Measurements from ENCODE around the gene PYGM. TPM values are rescaled to one million over a fixed set of nuclear protein-coding genes. Genes with fewer than 3 reads are reported as not detected.

PYGM gene
- total and polyA plus RNA-seq, 2 of the 13 experiments (the other 11 are each of a cell fraction or from before 2014, with no cell fraction given) = 0.11 to 0.12 TPM

- TF ChIP-seq, protein P1, sequence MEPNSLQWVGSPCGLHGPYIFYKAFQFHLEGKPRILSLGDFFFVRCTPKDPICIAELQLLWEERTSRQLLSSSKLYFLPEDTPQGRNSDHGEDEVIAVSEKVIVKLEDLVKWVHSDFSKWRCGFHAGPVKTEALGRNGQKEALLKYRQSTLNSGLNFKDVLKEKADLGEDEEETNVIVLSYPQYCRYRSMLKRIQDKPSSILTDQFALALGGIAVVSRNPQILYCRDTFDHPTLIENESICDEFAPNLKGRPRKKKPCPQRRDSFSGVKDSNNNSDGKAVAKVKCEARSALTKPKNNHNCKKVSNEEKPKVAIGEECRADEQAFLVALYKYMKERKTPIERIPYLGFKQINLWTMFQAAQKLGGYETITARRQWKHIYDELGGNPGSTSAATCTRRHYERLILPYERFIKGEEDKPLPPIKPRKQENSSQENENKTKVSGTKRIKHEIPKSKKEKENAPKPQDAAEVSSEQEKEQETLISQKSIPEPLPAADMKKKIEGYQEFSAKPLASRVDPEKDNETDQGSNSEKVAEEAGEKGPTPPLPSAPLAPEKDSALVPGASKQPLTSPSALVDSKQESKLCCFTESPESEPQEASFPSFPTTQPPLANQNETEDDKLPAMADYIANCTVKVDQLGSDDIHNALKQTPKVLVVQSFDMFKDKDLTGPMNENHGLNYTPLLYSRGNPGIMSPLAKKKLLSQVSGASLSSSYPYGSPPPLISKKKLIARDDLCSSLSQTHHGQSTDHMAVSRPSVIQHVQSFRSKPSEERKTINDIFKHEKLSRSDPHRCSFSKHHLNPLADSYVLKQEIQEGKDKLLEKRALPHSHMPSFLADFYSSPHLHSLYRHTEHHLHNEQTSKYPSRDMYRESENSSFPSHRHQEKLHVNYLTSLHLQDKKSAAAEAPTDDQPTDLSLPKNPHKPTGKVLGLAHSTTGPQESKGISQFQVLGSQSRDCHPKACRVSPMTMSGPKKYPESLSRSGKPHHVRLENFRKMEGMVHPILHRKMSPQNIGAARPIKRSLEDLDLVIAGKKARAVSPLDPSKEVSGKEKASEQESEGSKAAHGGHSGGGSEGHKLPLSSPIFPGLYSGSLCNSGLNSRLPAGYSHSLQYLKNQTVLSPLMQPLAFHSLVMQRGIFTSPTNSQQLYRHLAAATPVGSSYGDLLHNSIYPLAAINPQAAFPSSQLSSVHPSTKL (CRISPR knock-in tag; IDR thresholded peaks at IDR 0.05) = no peak
- TF ChIP-seq, protein P2, sequence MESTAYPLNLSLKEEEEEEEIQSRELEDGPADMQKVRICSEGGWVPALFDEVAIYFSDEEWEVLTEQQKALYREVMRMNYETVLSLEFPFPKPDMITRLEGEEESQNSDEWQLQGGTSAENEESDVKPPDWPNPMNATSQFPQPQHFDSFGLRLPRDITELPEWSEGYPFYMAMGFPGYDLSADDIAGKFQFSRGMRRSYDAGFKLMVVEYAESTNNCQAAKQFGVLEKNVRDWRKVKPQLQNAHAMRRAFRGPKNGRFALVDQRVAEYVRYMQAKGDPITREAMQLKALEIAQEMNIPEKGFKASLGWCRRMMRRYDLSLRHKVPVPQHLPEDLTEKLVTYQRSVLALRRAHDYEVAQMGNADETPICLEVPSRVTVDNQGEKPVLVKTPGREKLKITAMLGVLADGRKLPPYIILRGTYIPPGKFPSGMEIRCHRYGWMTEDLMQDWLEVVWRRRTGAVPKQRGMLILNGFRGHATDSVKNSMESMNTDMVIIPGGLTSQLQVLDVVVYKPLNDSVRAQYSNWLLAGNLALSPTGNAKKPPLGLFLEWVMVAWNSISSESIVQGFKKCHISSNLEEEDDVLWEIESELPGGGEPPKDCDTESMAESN (CRISPR knock-in tag; conservative IDR thresholded peaks at IDR 0.05) = 0 out of 2 replicates have a peak, but pooled peaks have one; percentile 30
- TF ChIP-seq KDM5A (IDR thresholded peaks at IDR 0.05; ENCODE audit: borderline replicate concordance, low read length) = peak; percentile 74; the same call in 1 of the 2 replicates
These were observed 17.9 kb upstream of the PYGM start (continued) for GRCh38 chr11:64777449-64778222.

DNA sequence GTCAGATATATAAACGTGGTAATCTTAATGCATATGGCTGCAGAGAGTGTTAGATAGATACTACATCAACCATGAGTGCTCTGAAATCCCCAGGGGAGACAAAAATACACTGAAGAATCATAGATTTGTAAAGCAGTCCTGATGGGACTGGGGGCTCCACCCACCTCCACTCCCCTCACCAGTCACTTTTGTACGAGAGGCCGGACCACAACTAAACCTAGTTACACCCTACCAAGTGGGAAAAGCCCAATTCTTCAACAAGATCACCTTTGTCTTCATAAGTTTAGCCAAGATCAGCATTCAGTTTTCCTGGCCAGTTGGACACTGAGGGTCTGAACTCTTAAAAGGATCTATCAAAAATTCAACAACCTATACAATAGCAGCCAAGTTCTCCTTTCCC lies 17.1 kb upstream of the PYGM start:
- POLR2A ChIA-PET = interaction anchor here (0.9 to 1.1 kb wide), 3 partner anchors 11 to 16 kb away, joined by 3 read pairs; no protein-coding TSS in a partner anchor

More for the DNA sequence above, 17.1 kb upstream of the PYGM start:
- H3K9me3 ChIP-seq (ENCODE audit: low read length) = no peaks in the 10 kb centered on the region
- FAIRE-seq (no peak), ATAC-seq (no peak), DNase-seq (ENCODE audit: low spot score) (no peak)
- no peaks in the 10 kb centered on the region; a peak in 1 of 5 replicates for H3K27me3 ChIP-seq (ENCODE audit: control insufficient read depth in 1 of 2, insufficient read depth in 2 of 2, low read length in 2 of 2)
- H4K20me1 ChIP-seq (ENCODE audit: insufficient read depth, low read length) = peaks cover 56% of the 10 kb centered on the region
- WGBS (ENCODE audit: low lambda C conversion rate) = 21% methylated on average over 3 of the region's 3 CpGs
- peak overlapping the region; percentile 95 for H3K4me2 ChIP-seq (ENCODE audit: low read depth, low read length)
- BruUV-seq (replicated peaks) = TSS peak; percentile 45
- intact Hi-C loops (cut with micrococcal nuclease; ENCODE audit: unreplicated experiment) = no loop called here
- H2AFZ ChIP-seq (ENCODE audit: low read length) = no peak overlapping the region
- CTCF ChIA-PET (ENCODE audit: low intra/inter-chr PET ratio, low total read pairs) = no interaction called here
- in situ Hi-C loops (cut with HindIII; ENCODE audit: extremely low pct_ligation_motif_present, low pct_unique_long_range_greater_than_20kb) = no loop called here
- peaks cover 54% of the 10 kb centered on the region for H3K79me2 ChIP-seq (ENCODE audit: insufficient read depth, low read length)
- peak overlapping the region; percentile 42 for H3K27ac ChIP-seq (ENCODE audit: extremely low read length, insufficient read depth, low read length)
- TF ChIP-seq EHMT2 (IDR thresholded peaks at IDR 0.05; ENCODE audit: borderline replicate concordance, low read depth, low read length) (no peak), ZNF331 (CRISPR knock-in tag; IDR thresholded peaks at IDR 0.05) (no peak), RFXANK (CRISPR knock-in tag; IDR thresholded peaks at IDR 0.05) (no peak), KDM5B (CRISPR knock-in tag; IDR thresholded peaks at IDR 0.05; ENCODE audit: borderline replicate concordance) (no peak)
- TF ChIP-seq, protein P3, sequence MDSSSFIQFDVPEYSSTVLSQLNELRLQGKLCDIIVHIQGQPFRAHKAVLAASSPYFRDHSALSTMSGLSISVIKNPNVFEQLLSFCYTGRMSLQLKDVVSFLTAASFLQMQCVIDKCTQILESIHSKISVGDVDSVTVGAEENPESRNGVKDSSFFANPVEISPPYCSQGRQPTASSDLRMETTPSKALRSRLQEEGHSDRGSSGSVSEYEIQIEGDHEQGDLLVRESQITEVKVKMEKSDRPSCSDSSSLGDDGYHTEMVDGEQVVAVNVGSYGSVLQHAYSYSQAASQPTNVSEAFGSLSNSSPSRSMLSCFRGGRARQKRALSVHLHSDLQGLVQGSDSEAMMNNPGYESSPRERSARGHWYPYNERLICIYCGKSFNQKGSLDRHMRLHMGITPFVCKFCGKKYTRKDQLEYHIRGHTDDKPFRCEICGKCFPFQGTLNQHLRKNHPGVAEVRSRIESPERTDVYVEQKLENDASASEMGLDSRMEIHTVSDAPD (CRISPR knock-in tag; IDR thresholded peaks at IDR 0.05) = no peak
- TF ChIP-seq, protein P4, sequence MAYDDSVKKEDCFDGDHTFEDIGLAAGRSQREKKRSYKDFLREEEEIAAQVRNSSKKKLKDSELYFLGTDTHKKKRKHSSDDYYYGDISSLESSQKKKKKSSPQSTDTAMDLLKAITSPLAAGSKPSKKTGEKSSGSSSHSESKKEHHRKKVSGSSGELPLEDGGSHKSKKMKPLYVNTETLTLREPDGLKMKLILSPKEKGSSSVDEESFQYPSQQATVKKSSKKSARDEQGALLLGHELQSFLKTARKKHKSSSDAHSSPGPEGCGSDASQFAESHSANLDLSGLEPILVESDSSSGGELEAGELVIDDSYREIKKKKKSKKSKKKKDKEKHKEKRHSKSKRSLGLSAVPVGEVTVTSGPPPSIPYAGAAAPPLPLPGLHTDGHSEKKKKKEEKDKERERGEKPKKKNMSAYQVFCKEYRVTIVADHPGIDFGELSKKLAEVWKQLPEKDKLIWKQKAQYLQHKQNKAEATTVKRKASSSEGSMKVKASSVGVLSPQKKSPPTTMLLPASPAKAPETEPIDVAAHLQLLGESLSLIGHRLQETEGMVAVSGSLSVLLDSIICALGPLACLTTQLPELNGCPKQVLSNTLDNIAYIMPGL (CRISPR knock-in tag; IDR thresholded peaks at IDR 0.05; ENCODE audit: borderline replicate concordance in 1 of 2, low read depth in 1 of 2) = 0 out of 4 replicates have a peak, but pooled peaks of 1 of the 2 experiments have one; percentile 45
- TF ChIP-seq, protein P5, sequence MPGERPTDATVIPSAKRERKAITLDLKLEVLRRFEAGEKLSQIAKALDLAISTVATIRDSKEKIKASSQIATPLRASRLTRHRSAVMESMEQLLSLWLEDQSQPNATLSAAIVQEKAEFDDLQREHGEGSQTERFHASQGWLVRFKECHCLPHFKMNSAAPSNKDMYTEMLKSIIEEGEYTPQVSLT (CRISPR knock-in tag; IDR thresholded peaks at IDR 0.05; ENCODE audit: borderline replicate concordance, low read depth) = no peak
- peak overlapping the region; percentile 89 for H3K9ac ChIP-seq (ENCODE audit: insufficient read depth, low read depth, low read length)
- H3K4me1 ChIP-seq (ENCODE audit: insufficient read depth, low read length) = peaks cover 52% of the 10 kb centered on the region
- H3K36me3 ChIP-seq (replicated peaks in 1 of 2; ENCODE audit: control insufficient read depth in 1 of 2, insufficient read depth in 2 of 2, low read length in 2 of 2) = peaks cover 28 to 54% of the 10 kb centered on the region in 2 experiments
- peak overlapping the region; percentile 94 to 98 (median 94) for H3K4me3 ChIP-seq (replicated peaks in 1 of 3; ENCODE audit: insufficient read depth in 1 of 3, low read depth in 2 of 3, low read length in 3 of 3)

Measured in HepG2 (cell line).